Uterus (tissue), 2 donors: Measurements from ENCODE around the gene MAMDC4.

Experiments
- POLR2A ChIP-seq, 2 donors: fragments of 450-650 bp; IDR thresholded peaks; one replicate each; pipeline ENCODE4 v1.6.1; 2016; ENCODE audit warnings: antibody characterized with exemption in 2 of 2, mild to moderate bottlenecking in 1 of 2, moderate library complexity in 1 of 2
- TF ChIP-seq, protein P1 (sequence below), 4 experiments: fragments of 200-600 bp in 2 of 4; fragments of 450-650 bp in 2 of 4; sonication (generic) in 2 of 4; IDR thresholded peaks; one replicate each; pipeline ENCODE4 v1.5.1; 2016 to 2019; ENCODE audit warnings: antibody characterized with exemption in 4 of 4, mild to moderate bottlenecking in 2 of 4, moderate library complexity in 1 of 4

DNA sequence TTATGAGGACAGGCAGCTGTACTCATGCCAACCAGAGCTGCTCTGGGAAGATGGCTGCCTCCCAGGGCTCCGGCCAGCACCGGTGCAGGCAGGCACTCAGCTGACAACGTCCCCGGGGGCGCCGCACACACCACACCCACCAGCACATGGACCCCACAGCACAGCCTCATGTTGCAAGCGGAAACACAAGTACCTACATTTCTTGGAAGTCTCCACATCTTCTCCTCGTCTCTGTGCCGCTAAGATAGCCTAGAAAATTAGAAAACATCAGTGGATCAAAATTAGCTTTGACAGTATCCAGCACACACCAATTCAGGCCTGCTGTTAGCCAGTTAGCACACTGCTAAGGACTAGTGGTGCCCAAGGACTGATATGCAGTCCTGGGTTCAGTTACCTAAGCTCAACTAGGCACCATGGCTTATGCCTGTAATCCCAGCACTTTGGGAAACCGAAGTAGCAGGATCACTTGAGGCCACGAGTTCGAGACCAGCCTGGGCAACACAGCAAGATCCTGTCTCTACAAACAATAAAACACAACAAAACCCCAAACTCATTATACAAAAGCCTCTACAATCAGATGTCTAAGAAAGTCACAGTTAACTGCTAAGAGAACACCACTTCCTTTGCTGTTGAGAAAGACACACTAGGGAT is 11.6 kb downstream of the MAMDC4 start:
- no peak for TF ChIP-seq POLR2A (IDR thresholded peaks at IDR 0.05)
- TF ChIP-seq, protein P1, sequence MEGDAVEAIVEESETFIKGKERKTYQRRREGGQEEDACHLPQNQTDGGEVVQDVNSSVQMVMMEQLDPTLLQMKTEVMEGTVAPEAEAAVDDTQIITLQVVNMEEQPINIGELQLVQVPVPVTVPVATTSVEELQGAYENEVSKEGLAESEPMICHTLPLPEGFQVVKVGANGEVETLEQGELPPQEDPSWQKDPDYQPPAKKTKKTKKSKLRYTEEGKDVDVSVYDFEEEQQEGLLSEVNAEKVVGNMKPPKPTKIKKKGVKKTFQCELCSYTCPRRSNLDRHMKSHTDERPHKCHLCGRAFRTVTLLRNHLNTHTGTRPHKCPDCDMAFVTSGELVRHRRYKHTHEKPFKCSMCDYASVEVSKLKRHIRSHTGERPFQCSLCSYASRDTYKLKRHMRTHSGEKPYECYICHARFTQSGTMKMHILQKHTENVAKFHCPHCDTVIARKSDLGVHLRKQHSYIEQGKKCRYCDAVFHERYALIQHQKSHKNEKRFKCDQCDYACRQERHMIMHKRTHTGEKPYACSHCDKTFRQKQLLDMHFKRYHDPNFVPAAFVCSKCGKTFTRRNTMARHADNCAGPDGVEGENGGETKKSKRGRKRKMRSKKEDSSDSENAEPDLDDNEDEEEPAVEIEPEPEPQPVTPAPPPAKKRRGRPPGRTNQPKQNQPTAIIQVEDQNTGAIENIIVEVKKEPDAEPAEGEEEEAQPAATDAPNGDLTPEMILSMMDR (IDR thresholded peaks at IDR 0.05), result no peak
